Tongue (tissue), 2 donors: ENCODE measurements around the gene OTOP3. TPM values are rescaled to one million over a fixed set of nuclear protein-coding genes. Genes with fewer than 3 reads are reported as not detected.
"Not testable (repeated sequence)": the region's sequence is repeated elsewhere in the genome, so short reads cannot be mapped to it uniquely, and the experiment has no call there.

Experiments
- DNase-seq: peaks from one replicate; pipeline ENCODE4 v3.0.0-alpha.2; 2015
- total RNA-seq: library from RNA; depleted of rRNA; stranded (reverse); fragments of >200 nt; gene quantifications from one replicate; pipeline ENCODE4 v1.2.3, GENCODE V29; 2014

The OTOP3 gene
- total RNA-seq, 1 donor from 2014 or later, result 1.4 TPM

DNA sequence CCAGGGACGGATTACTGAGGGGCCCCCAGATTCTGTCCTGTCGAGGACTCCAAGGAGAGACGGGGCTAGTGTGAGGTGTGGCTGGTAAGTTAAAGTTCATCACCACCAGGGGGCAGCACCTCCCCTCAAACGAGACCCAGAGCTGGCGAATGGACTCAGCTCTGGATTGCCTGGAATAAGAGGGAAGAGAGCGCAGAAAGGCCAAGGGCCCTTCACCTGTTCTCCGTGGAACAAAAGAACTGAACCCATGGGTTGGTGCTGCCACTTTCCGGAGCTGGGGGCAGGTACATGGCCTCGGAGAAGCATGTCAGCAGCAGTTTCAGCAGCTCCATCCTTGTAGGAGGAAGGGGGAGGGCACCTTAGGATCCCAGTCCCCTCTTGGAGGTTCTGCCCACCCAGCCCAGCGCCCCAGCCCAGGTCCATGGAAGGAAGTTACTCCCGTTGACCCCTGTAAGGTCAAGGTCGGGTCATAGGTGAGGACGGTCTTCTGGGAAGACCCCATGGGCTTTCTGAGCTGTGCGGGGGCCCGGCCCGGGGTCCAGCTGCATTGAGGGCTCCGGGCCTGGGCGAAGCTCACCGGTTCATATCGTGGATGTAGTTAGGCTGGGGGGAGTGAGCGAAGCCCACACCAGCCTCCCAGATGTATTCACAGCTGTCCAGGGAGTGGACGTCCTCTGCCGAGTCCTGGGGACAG is 26.1 kb downstream of the OTOP3 start:
- peak; percentile 96 for DNase-seq

GRCh38 chr17:74962622-74963394 is 27.1 kb downstream of the OTOP3 start:
- DNase-seq, result no peak

DNA sequence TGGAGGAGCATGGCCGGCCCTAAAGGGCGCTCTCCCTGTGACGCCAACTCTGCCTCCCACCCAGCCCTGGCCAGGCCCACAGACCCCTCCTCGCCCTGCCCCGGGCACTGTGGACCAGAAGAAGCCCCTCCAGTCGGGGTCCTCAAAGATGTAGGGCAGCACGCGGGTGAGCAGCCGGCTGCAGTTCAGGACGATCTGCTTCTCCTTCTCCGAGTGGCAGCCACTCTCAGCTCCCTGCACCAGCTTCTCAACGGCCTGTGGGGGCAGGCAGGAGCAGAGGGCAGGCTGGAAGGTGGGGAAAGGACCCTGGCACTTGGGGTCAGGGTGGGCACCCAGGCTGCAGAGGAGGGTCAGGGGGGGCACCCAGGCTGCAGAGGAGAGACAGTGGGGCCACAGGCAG is 28.0 kb downstream of the OTOP3 start:
- DNase-seq, result no peak

GRCh38 chr17:74964246-74964761 is 28.6 kb downstream of the OTOP3 start:
- no peak for DNase-seq

DNA sequence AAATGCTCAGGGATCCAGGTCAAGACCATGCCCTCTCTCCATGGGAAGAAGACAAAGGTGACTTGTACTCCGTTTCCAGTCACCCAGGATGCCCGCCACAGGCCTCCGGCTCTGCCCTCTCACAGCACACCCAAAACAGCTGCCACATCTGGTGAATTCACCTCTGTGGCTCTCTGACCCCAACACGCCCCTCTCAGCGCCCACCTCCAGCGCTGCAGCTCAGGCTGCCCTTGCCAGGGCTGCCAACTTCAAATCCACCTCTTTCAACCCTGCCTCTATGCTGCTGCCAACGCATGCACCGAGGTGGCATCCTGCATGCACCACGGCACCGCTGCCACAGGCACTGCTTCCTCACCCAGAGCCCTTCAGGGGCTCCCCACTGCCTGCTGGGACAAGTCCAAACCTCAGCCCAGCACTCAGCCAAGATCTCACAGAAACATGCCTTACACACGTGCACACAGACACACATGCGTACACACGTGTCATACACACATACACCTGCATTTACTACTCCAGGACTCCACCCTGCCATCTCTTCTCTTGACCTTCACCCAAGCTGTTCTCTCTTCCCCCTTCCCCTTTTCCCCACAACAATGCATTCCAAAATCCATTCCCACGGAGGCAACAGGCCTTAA is 29.4 kb downstream of the OTOP3 start:
- DNase-seq, result no peak

DNA sequence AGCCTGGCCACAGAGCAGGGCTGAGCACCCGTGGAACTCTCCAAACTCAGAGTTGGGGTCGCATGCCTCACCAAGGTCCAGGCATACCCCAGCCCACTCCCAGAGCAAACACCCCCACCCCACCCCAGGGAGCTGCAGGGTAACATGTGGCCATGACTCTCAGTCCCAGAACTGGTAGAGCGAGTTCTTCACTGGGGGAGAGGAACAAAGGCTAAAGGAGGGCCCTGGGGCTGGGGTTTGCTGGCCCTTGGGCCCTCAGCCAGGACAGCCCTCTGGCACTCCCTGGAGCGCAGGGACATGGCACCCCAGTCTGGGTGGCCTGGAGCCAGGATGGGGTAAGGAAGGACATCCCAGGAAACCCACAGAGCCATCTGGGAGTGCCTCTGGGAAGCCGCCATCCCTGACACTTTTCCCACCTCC is 32.7 kb downstream of the OTOP3 start:
- DNase-seq, result no peak

DNA sequence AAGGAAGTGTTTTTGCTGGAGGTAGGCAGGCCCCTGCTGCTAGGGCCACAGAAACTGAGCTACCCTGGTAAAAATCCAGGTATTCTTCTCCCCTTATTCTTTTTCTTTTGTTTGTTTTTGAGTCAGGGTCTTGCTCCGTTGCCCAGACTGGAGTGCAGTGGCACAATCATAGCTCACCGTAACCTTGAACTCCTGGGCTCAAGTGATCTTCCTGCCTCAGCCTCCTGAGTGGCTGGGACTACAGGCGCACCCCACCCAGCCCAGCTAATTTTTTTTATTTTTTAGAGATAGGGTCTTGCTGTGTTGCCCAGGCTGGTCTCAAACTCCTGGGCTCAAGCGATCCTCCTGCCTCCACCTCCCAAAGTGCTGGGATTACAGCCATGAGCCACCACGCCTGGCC is 33.8 kb downstream of the OTOP3 start:
- DNase-seq, result not testable (repeated sequence)

DNA sequence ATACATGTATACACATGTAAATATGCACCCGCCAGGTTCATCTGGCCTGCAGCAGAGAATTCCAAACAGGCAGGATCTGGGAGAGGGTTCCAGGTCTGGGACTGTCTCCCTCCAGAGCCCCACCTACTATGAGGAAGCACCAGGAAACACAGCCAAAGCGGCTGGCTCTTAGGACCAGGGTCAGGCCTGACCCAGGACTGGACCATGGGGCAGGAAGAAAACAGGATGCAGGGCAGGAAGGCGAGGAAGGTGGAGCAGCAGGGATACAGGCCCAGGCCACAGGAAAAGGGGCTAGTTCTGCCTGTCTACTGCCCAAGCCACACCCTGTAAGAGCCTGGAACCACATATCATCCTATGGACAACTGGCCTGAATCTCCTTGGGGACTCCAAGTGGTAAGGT is 34.7 kb downstream of the OTOP3 start:
- DNase-seq, result no peak

- DNase-seq, result no peak
Observed at GRCh38 chr17:74971069-74971841, 35.6 kb downstream of the OTOP3 start.

DNA sequence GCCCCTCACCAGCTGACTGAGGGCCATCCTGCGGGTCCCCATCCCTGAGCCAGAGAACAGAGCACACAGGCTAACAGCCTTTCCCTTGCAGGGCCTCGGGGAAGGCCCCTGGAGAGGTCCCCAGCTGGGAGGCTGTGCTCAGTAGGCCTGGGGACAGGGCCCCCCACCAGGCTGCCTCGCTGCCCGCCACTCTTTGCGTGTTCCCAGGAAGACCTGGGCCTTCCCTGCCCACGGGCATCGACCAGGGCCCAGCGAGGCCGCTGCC is 36.1 kb downstream of the OTOP3 start:
- no peak for DNase-seq

- DNase-seq, result peak; percentile 60
Observed at GRCh38 chr17:74972107-74972972, 36.6 kb downstream of the OTOP3 start, which contains the start of gene HID1. HID1 (minus strand) TSS chr17:74972759; CDS start chr17:74972656, 103 bp downstream.

- no peak for DNase-seq
Observed at GRCh38 chr17:74972973-74973328, 37.3 kb downstream of the OTOP3 start.

- no peak for DNase-seq
Observed at GRCh38 chr17:74975943-74976342, 40.2 kb downstream of the OTOP3 start.

GRCh38 chr17:74977802-74978201 is 42.1 kb downstream of the OTOP3 start:
- no peak for DNase-seq

GRCh38 chr17:74978240-74978639 is 42.5 kb downstream of the OTOP3 start:
- no peak for DNase-seq

- no peak for DNase-seq
Observed at GRCh38 chr17:74979408-74980146, 43.9 kb downstream of the OTOP3 start.

GRCh38 chr17:74981318-74981978 is 45.8 kb downstream of the OTOP3 start:
- DNase-seq, result no peak

- DNase-seq, result peak; percentile 78
Observed at GRCh38 chr17:74981979-74982662, 46.4 kb downstream of the OTOP3 start.

GRCh38 chr17:74982663-74983313 is 47.1 kb downstream of the OTOP3 start:
- DNase-seq, result not testable (repeated sequence)
